Activated naive CD4-positive, alpha-beta T cell treated with anti-CD3 and anti-CD28 coated beads, Interleukin-2, amount 50 U/mL, for 24 hours (primary cell): Measurements from ENCODE around the gene SNX30.

Source experiments
- H3K27ac Mint-ChIP-seq: one replicate; pipeline ENCODE4 v1.8.0; 2021; ENCODE audit warnings: mild to moderate bottlenecking, mixed read lengths
- H3K27me3 Mint-ChIP-seq: one replicate; pipeline ENCODE4 v1.8.0; 2021; ENCODE audit warnings: mixed read lengths
- H3K36me3 Mint-ChIP-seq: one replicate; pipeline ENCODE4 v1.8.0; 2021; ENCODE audit warnings: mixed read lengths
- H3K4me1 Mint-ChIP-seq: one replicate; pipeline ENCODE4 v1.8.0; 2021; ENCODE audit warnings: mixed read lengths
- H3K4me3 Mint-ChIP-seq: one replicate; pipeline ENCODE4 v1.8.0; 2021; ENCODE audit warnings: mild to moderate bottlenecking, mixed read lengths
- H3K9me3 Mint-ChIP-seq: one replicate; pipeline ENCODE4 v1.8.0; 2021; ENCODE audit warnings: mixed read lengths

The SNX30 gene

DNA sequence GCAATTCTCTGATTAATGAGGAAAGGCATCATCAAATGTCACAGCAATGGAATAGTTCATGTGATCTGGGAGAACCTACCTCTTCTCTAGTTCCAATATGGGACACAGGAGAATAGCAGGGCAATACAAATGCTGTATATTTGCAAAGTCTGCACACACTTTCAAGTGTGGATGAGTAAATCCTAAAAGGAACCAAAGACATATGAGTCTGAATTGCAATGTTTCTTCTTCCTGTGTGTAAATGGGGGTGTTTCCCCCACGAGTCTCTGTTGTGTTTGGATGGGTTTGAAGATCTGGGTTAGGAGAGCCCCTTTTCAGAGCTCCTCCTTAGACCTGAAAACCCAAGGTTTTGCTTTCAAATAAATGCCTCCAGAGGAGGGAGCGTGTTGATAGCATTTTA, 113.2 kb downstream of the SNX30 start:
- Mint-ChIP-seq H3K27ac (no peak overlapping the region), H3K4me1 (no peaks in the 10 kb centered on the region), H3K36me3 (peaks cover 10% of the 10 kb centered on the region), H3K27me3 (no peaks in the 10 kb centered on the region), H3K4me3 (no peak overlapping the region), H3K9me3 (no peaks in the 10 kb centered on the region)

DNA sequence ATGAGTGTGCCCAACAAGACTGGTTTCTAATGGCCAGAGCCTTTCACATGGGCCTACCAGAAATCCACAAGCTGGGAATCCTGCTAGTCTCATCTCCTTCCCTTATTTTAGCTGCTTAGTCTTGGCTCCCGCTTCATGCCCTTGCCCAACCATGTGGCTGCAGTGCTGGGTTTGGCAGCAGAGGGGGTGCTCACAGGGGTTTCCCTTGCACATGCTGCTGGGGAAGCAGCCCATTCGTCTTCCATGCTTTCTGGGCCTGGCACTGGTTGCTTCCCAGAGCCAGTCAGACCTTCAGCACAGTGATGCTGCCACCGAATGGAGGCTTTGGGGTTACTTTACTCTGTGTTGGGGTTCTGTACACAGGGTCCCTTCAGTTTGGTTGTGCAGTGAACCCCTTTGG, 113.8 kb downstream of the SNX30 start:
- Mint-ChIP-seq H3K9me3 (no peaks in the 10 kb centered on the region), H3K36me3 (peaks cover 13% of the 10 kb centered on the region), H3K27ac (no peak overlapping the region), H3K4me1 (no peaks in the 10 kb centered on the region), H3K27me3 (no peaks in the 10 kb centered on the region), H3K4me3 (no peak overlapping the region)

DNA sequence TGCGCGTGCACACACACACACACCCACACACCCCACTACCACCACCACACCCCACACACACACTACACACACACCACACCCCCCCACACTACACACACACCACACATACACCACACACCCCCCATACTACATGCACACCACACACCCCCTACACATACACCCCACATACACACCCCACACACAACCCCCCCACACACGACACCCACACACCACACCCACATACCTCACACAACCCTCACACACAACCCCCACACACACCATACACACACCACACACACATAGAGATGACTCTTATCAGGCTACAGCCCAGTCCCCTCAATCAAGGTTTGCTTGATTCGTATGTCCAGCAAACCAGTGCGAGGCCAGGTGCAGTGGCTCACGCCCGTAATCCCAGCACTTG, 114.4 kb downstream of the SNX30 start:
- Mint-ChIP-seq H3K36me3 (peaks cover 17% of the 10 kb centered on the region), H3K9me3 (no peaks in the 10 kb centered on the region), H3K27ac (no peak overlapping the region), H3K27me3 (no peaks in the 10 kb centered on the region), H3K4me1 (no peaks in the 10 kb centered on the region), H3K4me3 (no peak overlapping the region)

DNA sequence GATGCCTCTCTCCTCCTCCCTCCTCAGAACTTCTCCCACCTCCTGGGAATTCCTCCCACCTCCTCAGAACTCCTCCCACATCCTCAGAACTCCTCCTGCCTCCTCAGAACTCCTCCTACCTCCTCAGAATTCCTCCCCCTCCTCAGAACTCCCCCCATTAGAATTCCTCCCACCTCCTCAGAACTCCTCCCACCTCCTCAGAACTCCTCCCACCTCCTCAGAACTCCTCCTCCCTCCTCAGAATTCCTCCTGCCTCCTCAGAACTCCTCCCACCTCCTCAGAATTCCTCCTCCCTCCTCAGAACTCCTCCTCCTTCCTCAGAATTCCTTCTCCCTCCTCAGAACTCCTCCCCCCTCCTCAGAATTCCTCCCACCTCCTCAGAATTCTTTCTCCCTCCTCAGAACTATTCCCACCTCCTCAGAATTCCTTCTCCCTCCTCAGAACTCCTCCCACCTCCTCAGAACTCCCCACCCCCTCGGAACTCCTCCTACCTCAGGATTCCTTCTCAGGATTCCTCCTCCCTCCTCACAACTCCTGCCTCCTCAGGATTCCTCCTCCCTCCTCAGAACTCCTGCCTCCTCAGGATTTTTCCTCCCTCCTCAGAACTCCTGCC, 116.2 kb downstream of the SNX30 start:
- H3K27me3 Mint-ChIP-seq: no peaks in the 10 kb centered on the region

DNA sequence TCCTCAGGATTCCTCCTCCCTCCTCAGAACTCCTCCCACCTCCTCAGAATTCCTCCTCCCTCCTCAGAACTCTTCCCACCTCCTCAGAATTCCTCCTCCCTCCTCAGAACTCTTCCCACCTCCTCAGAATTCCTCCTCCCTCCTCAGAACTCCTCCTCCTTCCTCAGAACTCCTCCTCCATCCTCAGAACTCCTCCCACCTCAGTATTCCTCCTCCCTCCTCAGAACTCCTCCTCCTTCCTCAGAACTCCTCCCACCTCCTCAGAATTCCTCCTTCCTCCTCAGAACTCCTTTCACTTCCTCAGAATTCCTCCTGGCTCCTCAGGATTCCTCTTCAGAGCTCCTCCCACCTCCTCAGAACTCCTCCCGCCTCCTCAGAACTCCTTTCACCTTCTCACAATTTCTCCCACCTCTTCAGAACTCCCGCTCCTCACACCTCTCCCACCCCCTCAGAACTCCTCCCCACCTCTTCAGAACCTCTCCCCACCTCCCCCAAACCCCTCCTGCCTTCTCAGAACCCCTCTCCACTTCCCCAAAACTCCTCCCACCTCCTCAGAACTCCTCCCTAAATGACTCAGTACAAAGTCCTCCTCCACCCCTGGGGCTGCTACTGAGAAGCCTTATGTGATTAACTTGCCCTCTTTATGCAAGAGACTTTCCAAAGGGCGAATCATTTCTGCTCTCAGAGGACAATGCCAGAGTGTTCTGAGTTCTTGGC, 116.9 kb downstream of the SNX30 start:
- Mint-ChIP-seq H3K27ac (no peak overlapping the region), H3K36me3 (peaks cover 25% of the 10 kb centered on the region), H3K4me1 (no peaks in the 10 kb centered on the region), H3K27me3 (no peaks in the 10 kb centered on the region), H3K4me3 (no peak overlapping the region), H3K9me3 (no peaks in the 10 kb centered on the region)

More for the DNA sequence above, 116.2 kb downstream of the SNX30 start:
- no peak overlapping the region for H3K27ac Mint-ChIP-seq
- no peak overlapping the region for H3K4me3 Mint-ChIP-seq
- H3K36me3 Mint-ChIP-seq: peaks cover 20% of the 10 kb centered on the region
- no peaks in the 10 kb centered on the region for H3K4me1 Mint-ChIP-seq
- no peaks in the 10 kb centered on the region for H3K9me3 Mint-ChIP-seq

DNA sequence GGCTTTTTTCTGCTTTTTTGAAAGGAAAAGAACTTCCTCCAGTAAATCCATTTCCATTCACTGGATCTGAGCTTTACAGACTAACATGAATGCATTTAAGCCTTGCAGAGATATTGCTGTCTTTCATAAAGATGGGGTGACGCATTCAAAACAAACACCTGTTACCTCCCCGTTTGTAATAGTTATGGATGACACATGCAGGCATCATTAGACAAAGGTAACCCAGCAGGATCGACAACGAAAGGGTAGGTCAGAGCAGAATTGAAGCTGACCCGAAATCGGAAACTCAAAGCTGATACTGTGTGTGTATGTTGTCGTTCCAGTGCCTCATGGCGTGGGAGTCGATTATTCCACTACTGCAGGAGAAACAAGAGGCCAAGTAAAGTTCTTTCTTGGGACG, 117.9 kb downstream of the SNX30 start:
- no peaks in the 10 kb centered on the region for H3K9me3 Mint-ChIP-seq
- H3K27ac Mint-ChIP-seq: no peak overlapping the region
- H3K36me3 Mint-ChIP-seq: peaks cover 30% of the 10 kb centered on the region
- H3K27me3 Mint-ChIP-seq: no peaks in the 10 kb centered on the region
- H3K4me3 Mint-ChIP-seq: no peak overlapping the region
- H3K4me1 Mint-ChIP-seq: no peaks in the 10 kb centered on the region

DNA sequence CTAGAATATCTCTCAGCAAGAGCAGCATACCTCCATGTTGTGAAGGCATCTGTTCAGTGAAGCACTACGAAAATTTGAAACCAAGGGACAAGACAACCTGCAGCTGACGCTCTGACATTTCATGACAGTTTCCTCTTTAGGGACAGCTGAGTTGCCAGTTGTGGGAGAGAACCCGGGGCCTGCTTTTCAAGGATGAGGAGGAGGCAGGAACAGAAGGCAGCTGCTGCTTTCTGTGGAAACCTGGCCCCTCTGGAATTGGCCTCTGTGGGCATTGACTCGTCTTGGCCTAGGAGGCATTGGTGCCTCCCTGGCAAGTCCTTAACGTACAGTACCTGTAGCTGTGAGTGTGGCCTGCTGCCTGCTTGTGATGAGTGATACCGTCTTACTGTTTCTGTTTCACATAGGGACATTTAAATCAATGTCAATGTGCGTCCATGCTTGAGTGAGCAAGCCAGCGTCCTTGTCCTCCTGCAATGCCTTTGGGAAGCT, 118.5 kb downstream of the SNX30 start:
- Mint-ChIP-seq H3K4me1 (no peaks in the 10 kb centered on the region), H3K27ac (no peak overlapping the region), H3K27me3 (no peaks in the 10 kb centered on the region), H3K9me3 (no peaks in the 10 kb centered on the region), H3K36me3 (peaks cover 30% of the 10 kb centered on the region), H3K4me3 (no peak overlapping the region)

DNA sequence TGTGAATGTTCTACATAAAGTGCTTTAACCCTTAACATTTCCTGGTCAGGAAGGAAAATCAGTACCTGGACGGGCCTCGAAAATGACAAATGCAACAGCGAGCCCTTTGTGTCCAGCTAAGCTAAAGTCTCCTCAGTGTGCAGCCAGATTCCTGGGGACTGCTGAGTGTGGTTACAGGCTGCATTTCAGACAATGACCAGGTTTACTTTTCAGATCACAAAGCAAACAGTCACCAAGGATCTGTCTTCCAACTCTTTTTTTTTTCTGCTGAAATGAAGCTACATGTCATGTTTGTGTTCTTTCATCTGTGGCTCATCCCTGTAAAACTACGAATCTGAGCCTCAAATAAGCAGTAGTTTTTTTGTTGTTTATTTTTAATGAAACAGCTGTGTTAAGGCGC, 119.4 kb downstream of the SNX30 start:
- no peaks in the 10 kb centered on the region for H3K4me1 Mint-ChIP-seq
- H3K36me3 Mint-ChIP-seq: peaks cover 30% of the 10 kb centered on the region
- H3K4me3 Mint-ChIP-seq: no peak overlapping the region
- no peaks in the 10 kb centered on the region for H3K27me3 Mint-ChIP-seq
- no peaks in the 10 kb centered on the region for H3K9me3 Mint-ChIP-seq
- no peak overlapping the region for H3K27ac Mint-ChIP-seq

DNA sequence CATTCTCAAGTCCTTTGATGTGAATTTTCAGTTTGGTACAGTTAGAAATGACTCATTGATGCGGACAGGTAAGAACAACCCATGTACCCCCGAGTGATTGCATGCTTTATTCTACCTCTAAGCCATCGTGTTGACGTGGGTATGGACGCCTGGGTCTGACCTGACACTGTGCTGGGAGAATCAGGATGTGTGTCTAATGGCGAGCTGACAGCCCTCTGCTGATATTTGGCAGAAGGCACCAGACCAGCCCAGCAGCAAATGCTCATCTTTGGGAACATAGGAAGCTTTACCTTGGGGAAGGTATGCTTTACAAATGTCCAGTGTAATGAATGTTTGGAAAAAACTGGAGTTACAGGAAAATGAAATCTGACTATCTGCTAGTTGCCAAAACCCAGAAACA, 120.0 kb downstream of the SNX30 start:
- Mint-ChIP-seq H3K36me3 (peaks cover 30% of the 10 kb centered on the region), H3K4me3 (no peak overlapping the region), H3K27ac (no peak overlapping the region), H3K27me3 (no peaks in the 10 kb centered on the region), H3K9me3 (no peaks in the 10 kb centered on the region), H3K4me1 (no peaks in the 10 kb centered on the region)

DNA sequence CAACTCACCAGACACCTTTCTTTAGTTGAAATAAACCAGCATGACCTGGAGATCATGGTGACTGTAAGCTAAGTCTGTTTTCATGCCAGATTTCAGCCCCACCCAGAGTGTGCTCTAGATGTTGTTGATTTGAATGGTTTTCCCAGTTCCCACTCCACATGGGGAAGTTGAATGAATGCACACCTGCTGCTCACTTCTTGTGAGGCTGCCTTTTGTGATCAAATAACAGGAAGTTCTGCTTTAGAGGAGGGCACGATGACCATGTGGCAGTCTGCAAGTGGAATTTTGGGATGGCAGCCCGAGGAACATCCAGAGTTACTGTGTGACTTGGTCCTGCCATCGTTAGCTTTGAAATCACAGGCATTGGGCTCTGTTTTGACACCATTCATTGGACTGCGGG, 121.5 kb downstream of the SNX30 start:
- Mint-ChIP-seq H3K27me3 (no peaks in the 10 kb centered on the region), H3K9me3 (no peaks in the 10 kb centered on the region), H3K4me1 (no peaks in the 10 kb centered on the region), H3K4me3 (no peak overlapping the region), H3K27ac (no peak overlapping the region), H3K36me3 (peaks cover 28% of the 10 kb centered on the region)

DNA sequence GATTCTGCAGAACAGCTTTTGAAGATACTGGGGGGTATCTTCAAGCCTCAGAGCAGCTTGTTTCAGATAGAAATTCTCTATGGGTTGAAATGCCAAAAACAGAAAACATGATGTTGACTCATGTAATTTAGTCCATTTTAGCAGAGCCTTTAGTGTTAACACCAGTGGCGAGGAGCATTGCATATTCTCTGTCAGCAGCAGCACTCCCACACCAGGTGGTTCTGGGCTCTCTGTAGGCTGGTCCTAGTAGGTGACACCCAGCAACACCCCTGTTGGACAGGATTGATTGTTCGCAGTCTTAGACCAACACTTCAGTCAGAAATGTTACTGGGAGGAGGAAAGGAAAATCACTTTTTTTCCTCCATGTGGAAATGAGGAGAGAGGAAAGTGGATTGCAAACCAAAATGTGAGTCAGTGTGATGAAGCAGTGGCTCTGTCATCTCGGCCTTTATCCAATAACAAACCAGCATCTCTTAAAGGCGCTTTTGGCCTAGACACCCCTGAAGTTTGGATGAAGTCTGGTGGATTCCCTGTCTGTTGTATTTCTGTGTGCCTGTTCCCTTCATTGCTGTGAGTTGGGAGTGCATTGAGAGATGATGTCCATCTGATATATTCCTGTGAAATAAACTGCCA, 123.3 kb downstream of the SNX30 start:
- Mint-ChIP-seq H3K4me1 (no peaks in the 10 kb centered on the region), H3K27ac (no peak overlapping the region), H3K9me3 (no peaks in the 10 kb centered on the region), H3K36me3 (peaks cover 28% of the 10 kb centered on the region), H3K4me3 (no peak overlapping the region), H3K27me3 (no peaks in the 10 kb centered on the region)

DNA sequence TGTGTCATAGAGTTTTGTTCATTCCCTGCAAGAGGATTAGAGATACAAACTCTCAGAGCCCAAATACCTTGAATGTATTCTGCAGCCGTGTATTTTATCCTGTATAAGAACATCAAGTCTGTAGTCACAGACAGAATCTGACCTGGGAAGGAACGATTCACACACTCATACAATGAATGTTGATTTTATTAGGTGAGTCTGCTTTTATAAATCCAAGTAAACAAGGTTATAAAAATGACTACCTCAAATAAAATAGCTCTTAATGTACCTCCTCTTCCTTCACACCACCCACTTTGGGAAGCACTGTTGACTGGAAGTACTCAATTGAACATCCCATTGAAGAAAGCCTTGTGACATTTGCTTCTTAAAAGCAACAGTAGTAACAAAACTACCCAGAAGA, 128.2 kb downstream of the SNX30 start:
- Mint-ChIP-seq H3K36me3 (peaks cover 14% of the 10 kb centered on the region), H3K27ac (no peak overlapping the region), H3K4me1 (no peaks in the 10 kb centered on the region), H3K4me3 (no peak overlapping the region), H3K27me3 (no peaks in the 10 kb centered on the region), H3K9me3 (no peaks in the 10 kb centered on the region)

DNA sequence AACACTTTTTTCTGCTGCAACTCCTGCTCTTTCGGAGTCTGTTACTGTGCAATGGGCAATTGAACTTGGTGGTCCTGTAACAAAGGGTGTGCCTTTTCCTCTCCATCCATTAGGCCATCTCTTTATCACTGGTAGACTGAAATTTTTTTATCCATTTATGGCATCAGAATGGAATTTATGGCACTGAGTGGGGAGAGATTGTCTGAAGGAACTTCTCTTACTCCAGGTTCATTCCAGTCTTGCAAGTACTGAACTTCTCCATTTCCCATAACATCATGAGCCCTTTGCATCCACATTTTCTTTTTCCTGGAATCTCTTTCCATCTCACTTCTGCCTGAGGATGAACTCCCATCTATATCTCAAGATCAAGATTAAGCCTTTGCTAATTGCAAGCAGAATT, 130.1 kb downstream of the SNX30 start:
- no peaks in the 10 kb centered on the region for H3K9me3 Mint-ChIP-seq
- H3K4me3 Mint-ChIP-seq: no peak overlapping the region
- H3K27me3 Mint-ChIP-seq: no peaks in the 10 kb centered on the region
- H3K27ac Mint-ChIP-seq: no peak overlapping the region
- no peaks in the 10 kb centered on the region for H3K4me1 Mint-ChIP-seq
- peaks cover 14% of the 10 kb centered on the region for H3K36me3 Mint-ChIP-seq

DNA sequence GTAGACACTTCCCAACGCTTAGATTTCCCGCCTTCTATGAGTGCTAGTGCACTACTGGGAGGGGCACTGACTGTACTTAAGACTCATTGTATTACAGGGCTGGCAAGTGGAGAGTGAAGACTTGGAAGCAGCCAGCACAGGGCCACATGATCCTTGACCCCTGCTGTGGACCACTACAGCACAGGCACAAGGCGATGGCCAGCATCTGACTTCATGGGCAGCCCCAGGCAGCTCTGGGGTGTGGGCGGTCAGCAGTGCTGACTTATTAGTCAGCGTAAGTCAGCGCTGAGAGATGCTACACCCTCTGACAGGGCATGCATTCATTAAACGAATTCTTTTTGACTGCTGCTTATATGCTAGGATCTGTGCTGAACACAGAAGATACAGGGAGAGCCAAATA, 130.8 kb downstream of the SNX30 start:
- no peak overlapping the region for H3K27ac Mint-ChIP-seq
- no peak overlapping the region for H3K4me3 Mint-ChIP-seq
- H3K4me1 Mint-ChIP-seq: no peaks in the 10 kb centered on the region
- peaks cover 11% of the 10 kb centered on the region for H3K36me3 Mint-ChIP-seq
- H3K9me3 Mint-ChIP-seq: no peaks in the 10 kb centered on the region
- no peaks in the 10 kb centered on the region for H3K27me3 Mint-ChIP-seq

DNA sequence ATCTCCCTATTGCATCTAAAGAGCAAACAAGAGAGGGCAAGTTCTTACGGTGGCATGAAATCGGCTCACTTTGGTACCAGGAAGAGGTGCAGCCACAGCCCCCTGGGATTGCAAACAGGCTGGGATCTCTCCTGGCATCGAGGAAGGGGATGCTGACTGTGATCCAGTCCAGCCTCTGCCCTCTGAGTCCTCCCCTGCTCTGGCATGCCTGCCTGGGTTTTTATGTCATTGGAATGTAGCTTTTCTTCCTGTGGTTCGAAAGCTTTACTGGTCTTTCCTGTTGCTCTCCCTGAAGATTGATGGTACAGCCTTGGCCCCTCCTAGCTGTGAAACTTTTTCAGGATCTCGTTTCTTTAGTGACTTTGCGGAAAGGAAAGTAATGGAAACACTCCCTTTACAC, 133.5 kb downstream of the SNX30 start:
- peaks cover 6% of the 10 kb centered on the region for H3K36me3 Mint-ChIP-seq
- H3K27ac Mint-ChIP-seq: no peak overlapping the region
- H3K27me3 Mint-ChIP-seq: no peaks in the 10 kb centered on the region
- H3K4me3 Mint-ChIP-seq: no peak overlapping the region
- H3K4me1 Mint-ChIP-seq: no peaks in the 10 kb centered on the region
- H3K9me3 Mint-ChIP-seq: no peaks in the 10 kb centered on the region

DNA sequence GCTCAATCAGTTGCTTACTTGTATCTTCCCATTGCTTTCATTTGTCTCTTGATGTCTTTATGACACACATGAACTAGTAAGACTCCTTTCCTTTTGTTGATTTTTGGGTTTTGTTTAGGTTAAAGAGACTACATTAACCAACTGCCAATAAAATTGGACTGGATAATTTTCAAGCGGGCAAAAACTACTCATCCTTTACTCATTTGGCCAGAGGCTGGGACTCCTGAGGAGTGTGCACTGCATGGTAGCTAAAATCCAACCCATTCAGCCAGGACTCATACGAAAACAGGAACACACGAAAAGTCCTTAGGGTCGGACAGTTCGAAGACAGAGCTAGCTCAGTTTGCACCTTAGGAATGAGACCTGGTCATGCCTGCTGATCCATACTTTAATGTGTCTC, 134.2 kb downstream of the SNX30 start:
- no peaks in the 10 kb centered on the region for H3K9me3 Mint-ChIP-seq
- H3K36me3 Mint-ChIP-seq: peaks cover 6% of the 10 kb centered on the region
- no peak overlapping the region for H3K27ac Mint-ChIP-seq
- no peaks in the 10 kb centered on the region for H3K4me1 Mint-ChIP-seq
- H3K4me3 Mint-ChIP-seq: no peak overlapping the region
- peaks cover 2% of the 10 kb centered on the region for H3K27me3 Mint-ChIP-seq
